Heart left ventricle (tissue), 13 donors: Measurements from ENCODE around the gene DAND5.

Source experiments
- CTCF ChIP-seq, 12 donors: fragments of 200-600 bp; sonication (generic) in 4 of 12; IDR thresholded peaks; one replicate each; pipeline versions ENCODE4 v1.5.0 to v1.8.0; 2018 to 2022; ENCODE audit warnings: antibody characterized with exemption in 12 of 12, mild to moderate bottlenecking in 5 of 12
- POLR2A ChIP-seq, 2 donors: fragments of 450-650 bp; IDR thresholded peaks; one replicate each; pipeline ENCODE4 v1.6.1; 2017; ENCODE audit warnings: antibody characterized with exemption in 2 of 2, mild to moderate bottlenecking in 2 of 2, moderate library complexity in 2 of 2
- donor health status: ischemic (EF 13 %, LVEDD 7.1; RV severe dilation, severe dysfunction).
- donor health status: DM: no; HTN: yes; CAD: no.
- donor health status: DM: no; HTN: no; CAD: no.
- donor health status: ischemic (EF 25% LVEDD 6.9; RV normal size, moderate dysfunction).
- donor health status: ischemic (EF 25% LVEDD 5.7; RV mildly dilated, moderate dysfunction).
- donor health status: ischemic (EF 35%, LVEDD 5.7; RV mildly dilated, moderate dysfunction).
- donor health status: nonischemic (EF 11% LVEDD 7.7; RV severe dilation, severe dysfunction).
- donor health status: DM: yes; HTN: yes; CAD: no.
- donor health status: PGD.
- donor health status: ischemic (EF 29% LVEDD 5.4; RV normal size, mild dysfunction).
- donor health status: nonischemic (EF 23%, LVEDD 6.1; RV moderate dilation, normal function).

GRCh38 chr19:12935071-12935470 lies 34.3 kb upstream of the DAND5 start:
- TF ChIP-seq CTCF (IDR thresholded peaks at IDR 0.05) (no peak), POLR2A (IDR thresholded peaks at IDR 0.05) (no peak)
